ENCODE data around the gene ASXL2. TPM values are rescaled to one million over a fixed set of nuclear protein-coding genes. Genes with fewer than 3 reads are reported as not detected.

The ASXL2 gene
- total and polyA plus RNA-seq, 2 of the 13 experiments (the other 11 are each of a cell fraction or from before 2014, with no cell fraction given) = 12.1 to 19.2 TPM

DNA sequence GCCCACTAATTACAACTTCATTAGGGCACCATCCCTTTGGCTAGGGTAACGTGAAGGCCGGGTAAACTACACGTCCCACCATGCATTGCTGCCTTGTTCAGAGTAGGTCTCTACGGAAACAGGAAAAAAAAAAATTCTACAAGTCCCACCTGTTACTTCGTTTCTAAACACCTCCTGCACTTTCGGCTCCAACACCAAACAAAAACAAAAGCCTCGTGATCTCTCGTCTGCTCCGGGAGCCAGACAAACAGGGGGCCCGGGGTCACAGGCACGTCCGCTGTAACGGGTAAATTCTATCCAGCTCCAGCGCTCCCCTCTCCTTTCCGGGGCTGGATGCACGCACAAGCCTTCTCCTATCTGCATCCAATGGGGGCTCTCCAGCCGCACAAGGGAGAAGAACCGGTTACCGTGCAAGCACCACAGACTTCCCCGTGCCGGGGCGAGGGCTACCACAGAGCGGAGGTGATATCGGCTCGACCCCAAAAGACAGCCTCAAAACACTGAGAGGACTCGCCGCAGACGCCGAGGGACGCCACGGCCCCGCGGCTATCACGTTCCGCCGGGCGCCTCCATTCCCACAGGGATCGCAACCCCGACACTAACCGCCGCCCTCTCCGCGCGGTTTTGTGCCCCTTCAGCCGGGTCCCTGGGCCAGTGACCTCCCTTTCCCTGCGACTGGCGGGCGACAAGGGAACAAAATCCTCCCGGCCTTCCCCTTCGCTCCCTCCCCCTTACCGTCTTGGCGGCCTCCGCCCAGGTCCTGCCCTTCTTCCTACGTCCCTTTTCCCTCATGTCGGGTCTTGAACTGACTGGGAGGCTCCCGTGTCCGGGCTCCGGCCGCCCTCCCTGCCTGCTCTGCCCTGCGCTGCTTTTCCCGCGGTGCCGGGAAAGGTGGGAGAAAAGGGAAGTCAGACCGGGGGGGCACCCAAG, 591 bp downstream of the ASXL2 start (continued):
- TF ChIP-seq, protein P1, sequence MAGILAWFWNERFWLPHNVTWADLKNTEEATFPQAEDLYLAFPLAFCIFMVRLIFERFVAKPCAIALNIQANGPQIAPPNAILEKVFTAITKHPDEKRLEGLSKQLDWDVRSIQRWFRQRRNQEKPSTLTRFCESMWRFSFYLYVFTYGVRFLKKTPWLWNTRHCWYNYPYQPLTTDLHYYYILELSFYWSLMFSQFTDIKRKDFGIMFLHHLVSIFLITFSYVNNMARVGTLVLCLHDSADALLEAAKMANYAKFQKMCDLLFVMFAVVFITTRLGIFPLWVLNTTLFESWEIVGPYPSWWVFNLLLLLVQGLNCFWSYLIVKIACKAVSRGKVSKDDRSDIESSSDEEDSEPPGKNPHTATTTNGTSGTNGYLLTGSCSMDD (CRISPR knock-in tag; IDR thresholded peaks at IDR 0.05) = no peak
- TF ChIP-seq KMT2B (CRISPR knock-in tag; IDR thresholded peaks at IDR 0.05) (peak; percentile 59), ZFY (CRISPR knock-in tag; IDR thresholded peaks at IDR 0.05) (no peak; the same call in 1 of the 2 replicates), ZNF253 (CRISPR knock-in tag; IDR thresholded peaks at IDR 0.05; ENCODE audit: borderline replicate concordance) (peak; percentile 94), ZNF30 (CRISPR knock-in tag; IDR thresholded peaks at IDR 0.05) (no peak), ZNF547 (CRISPR knock-in tag; IDR thresholded peaks at IDR 0.05) (peak; percentile 80), MED13 (CRISPR knock-in tag; IDR thresholded peaks at IDR 0.05) (0 out of 2 replicates have a peak, but pooled peaks have one; percentile 8), SIN3B (IDR thresholded peaks at IDR 0.05; ENCODE audit: low read length) (no peak), MED1 (CRISPR knock-in tag; IDR thresholded peaks at IDR 0.05) (peak; percentile 65), POGZ (CRISPR knock-in tag; IDR thresholded peaks at IDR 0.05) (peak; percentile 61), NR2F1 (CRISPR knock-in tag; IDR thresholded peaks at IDR 0.05) (no peak), ZNF550 (CRISPR knock-in tag; IDR thresholded peaks at IDR 0.05; ENCODE audit: borderline replicate concordance) (peak; percentile 82; the same call in 1 of the 2 replicates), PHB2 (IDR thresholded peaks at IDR 0.05; ENCODE audit: partially characterized antibody) (no peak), ZNF605 (CRISPR knock-in tag; IDR thresholded peaks at IDR 0.05) (peak; percentile 88), SMAD1 (CRISPR knock-in tag; IDR thresholded peaks at IDR 0.05; ENCODE audit: borderline replicate concordance, low read depth) (0 out of 2 replicates have a peak, but pooled peaks have one; percentile 48), ATF7-NPFF (CRISPR knock-in tag; IDR thresholded peaks at IDR 0.05; ENCODE audit: low read depth) (peak; percentile 69; the same call in 1 of the 2 replicates), KLF12 (CRISPR knock-in tag; IDR thresholded peaks at IDR 0.05; ENCODE audit: borderline replicate concordance) (no peak), GABPA (IDR thresholded peaks at IDR 0.05; ENCODE audit: low read depth, low read length) (peak; percentile 30; the same call in 1 of the 2 replicates), GABPA (CRISPR knock-in tag; IDR thresholded peaks at IDR 0.05; ENCODE audit: low read depth) (peak; percentile 85), NAIF1 (CRISPR knock-in tag; IDR thresholded peaks at IDR 0.05; ENCODE audit: borderline replicate concordance) (peak; percentile 53; the same call in 1 of the 2 replicates), HOXA5 (CRISPR knock-in tag; IDR thresholded peaks at IDR 0.05) (peak; percentile 67), ZNF567 (CRISPR knock-in tag; IDR thresholded peaks at IDR 0.05; ENCODE audit: borderline replicate concordance) (peak; percentile 71), ZNF737 (CRISPR knock-in tag; IDR thresholded peaks at IDR 0.05; ENCODE audit: borderline replicate concordance) (peak; percentile 77), SMAD9 (CRISPR knock-in tag; IDR thresholded peaks at IDR 0.05) (no peak), ZNF317 (CRISPR knock-in tag; IDR thresholded peaks at IDR 0.05) (peak; percentile 56; the same call in 1 of the 2 replicates), ZNF772 (CRISPR knock-in tag; IDR thresholded peaks at IDR 0.05) (no peak), NKX3-1 (CRISPR knock-in tag; IDR thresholded peaks at IDR 0.05) (no peak)
- TF ChIP-seq, protein P2, sequence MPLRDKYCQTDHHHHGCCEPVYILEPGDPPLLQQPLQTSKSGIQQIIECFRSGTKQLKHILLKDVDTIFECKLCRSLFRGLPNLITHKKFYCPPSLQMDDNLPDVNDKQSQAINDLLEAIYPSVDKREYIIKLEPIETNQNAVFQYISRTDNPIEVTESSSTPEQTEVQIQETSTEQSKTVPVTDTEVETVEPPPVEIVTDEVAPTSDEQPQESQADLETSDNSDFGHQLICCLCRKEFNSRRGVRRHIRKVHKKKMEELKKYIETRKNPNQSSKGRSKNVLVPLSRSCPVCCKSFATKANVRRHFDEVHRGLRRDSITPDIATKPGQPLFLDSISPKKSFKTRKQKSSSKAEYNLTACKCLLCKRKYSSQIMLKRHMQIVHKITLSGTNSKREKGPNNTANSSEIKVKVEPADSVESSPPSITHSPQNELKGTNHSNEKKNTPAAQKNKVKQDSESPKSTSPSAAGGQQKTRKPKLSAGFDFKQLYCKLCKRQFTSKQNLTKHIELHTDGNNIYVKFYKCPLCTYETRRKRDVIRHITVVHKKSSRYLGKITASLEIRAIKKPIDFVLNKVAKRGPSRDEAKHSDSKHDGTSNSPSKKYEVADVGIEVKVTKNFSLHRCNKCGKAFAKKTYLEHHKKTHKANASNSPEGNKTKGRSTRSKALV (CRISPR knock-in tag; IDR thresholded peaks at IDR 0.05) = 0 out of 2 replicates have a peak, but pooled peaks have one; percentile 17
- TF ChIP-seq, protein P3, sequence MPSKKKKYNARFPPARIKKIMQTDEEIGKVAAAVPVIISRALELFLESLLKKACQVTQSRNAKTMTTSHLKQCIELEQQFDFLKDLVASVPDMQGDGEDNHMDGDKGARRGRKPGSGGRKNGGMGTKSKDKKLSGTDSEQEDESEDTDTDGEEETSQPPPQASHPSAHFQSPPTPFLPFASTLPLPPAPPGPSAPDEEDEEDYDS (CRISPR knock-in tag; IDR thresholded peaks at IDR 0.05) = peak; percentile 28; the same call in 1 of the 2 replicates
